ENCODE measurements around the gene NDUFA8.
A peak's percentile ranks its signal among the peaks of the same experiment; 100 is the strongest.

NDUFA8 gene

GRCh38 chr9:122172131-122172530 is 12.6 kb upstream of the NDUFA8 start:
- no peak overlapping the region for H3K4me3 Mint-ChIP-seq
- H3K27ac Mint-ChIP-seq, result no peak overlapping the region
- H3K27me3 Mint-ChIP-seq (ENCODE audit: low read depth), result peaks cover 25% of the 10 kb centered on the region
- H3K36me3 Mint-ChIP-seq (ENCODE audit: low read depth), result no peaks in the 10 kb centered on the region
- no peak for DNase-seq (ENCODE audit: low spot score)
- H3K4me1 Mint-ChIP-seq (ENCODE audit: low read depth), result no peaks in the 10 kb centered on the region
- H3K9me3 Mint-ChIP-seq, result no peaks in the 10 kb centered on the region

GRCh38 chr9:122168356-122168755 is 8.8 kb upstream of the NDUFA8 start:
- Mint-ChIP-seq H3K27me3 (ENCODE audit: low read depth) (peaks cover 37% of the 10 kb centered on the region), H3K9me3 (no peaks in the 10 kb centered on the region), H3K4me1 (ENCODE audit: low read depth) (no peaks in the 10 kb centered on the region), H3K4me3 (no peak overlapping the region), H3K27ac (no peak overlapping the region), H3K36me3 (ENCODE audit: low read depth) (no peaks in the 10 kb centered on the region)
- no peak for DNase-seq (ENCODE audit: low spot score)

DNA sequence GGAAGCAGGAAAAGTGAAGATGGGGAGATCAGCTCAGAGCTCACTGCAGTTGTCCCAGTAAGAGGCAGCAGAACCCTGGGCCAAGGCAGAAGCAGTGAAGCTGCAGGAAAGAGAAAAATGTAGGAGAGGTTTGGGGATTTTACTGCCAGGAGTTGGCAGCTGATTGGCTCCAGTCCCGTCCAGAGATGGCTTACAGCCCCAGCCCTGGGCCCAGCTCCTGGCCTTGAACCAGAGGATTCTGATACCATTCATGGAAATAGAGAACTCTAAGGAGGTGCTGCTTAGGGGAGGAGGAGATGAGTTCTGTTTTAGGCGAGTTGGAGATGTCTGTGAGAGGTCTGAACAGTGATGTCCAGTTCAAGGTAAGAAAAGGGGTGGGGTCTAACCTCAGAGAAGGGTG is 4.7 kb upstream of the NDUFA8 start:
- no peak for DNase-seq (ENCODE audit: low spot score)
- Mint-ChIP-seq H3K27me3 (ENCODE audit: low read depth) (peaks cover 36% of the 10 kb centered on the region), H3K4me1 (ENCODE audit: low read depth) (peaks cover 11% of the 10 kb centered on the region), H3K27ac (no peak overlapping the region), H3K9me3 (peaks cover 6% of the 10 kb centered on the region), H3K36me3 (ENCODE audit: low read depth) (peaks cover 3% of the 10 kb centered on the region), H3K4me3 (no peak overlapping the region)

DNA sequence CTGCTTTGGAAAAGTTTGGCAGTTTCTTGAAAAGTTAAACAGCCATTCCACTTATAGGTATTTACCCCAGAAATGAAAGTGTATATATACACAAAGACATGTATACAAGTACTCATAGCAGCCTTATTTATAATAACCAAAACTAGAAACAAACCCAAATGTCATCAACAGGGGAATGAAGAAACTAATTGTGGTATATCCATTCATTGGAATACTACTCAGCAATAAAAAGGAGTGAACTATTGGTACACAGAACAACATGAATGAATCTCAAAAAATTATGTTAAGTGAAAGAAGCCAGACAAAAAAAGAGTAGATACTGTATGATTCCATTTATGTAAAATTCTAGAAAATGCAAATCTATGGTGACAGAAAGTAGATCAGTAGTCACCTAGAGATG is 2.8 kb upstream of the NDUFA8 start:
- Mint-ChIP-seq H3K27me3 (ENCODE audit: low read depth) (peaks cover 28% of the 10 kb centered on the region), H3K4me1 (ENCODE audit: low read depth) (peaks cover 18% of the 10 kb centered on the region), H3K4me3 (no peak overlapping the region), H3K36me3 (ENCODE audit: low read depth) (peaks cover 4% of the 10 kb centered on the region), H3K9me3 (peaks cover 6% of the 10 kb centered on the region), H3K27ac (no peak overlapping the region)
- no peak for DNase-seq (ENCODE audit: low spot score)

GRCh38 chr9:122159925-122160246 is 307 bp upstream of the NDUFA8 start:
- Mint-ChIP-seq H3K4me3 (peak overlapping the region; percentile 99), H3K27me3 (ENCODE audit: low read depth) (peaks cover 23% of the 10 kb centered on the region), H3K4me1 (ENCODE audit: low read depth) (peaks cover 21% of the 10 kb centered on the region), H3K27ac (peak overlapping the region; percentile 95), H3K9me3 (peaks cover 6% of the 10 kb centered on the region), H3K36me3 (ENCODE audit: low read depth) (peaks cover 4% of the 10 kb centered on the region)
- no peak for DNase-seq (ENCODE audit: low spot score)

DNA sequence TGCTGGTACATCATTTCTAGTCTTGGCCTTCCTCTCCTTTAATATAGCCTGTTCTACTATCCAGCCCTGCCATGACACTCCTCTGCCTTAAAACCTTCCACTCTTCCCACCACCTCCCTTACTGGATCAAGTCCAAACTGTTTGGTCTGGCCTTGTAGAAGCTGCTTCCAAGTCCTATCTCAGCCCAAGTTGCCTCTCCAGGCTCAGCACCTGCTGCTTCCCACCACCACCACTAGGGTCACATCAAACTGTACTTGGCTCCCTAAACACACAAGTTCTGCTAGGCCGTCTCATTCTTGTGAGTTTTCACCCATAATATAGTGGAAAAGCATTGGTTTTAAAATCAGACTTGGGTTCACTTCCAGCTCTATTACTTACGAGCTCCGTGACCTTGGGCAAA is 1.4 kb downstream of the NDUFA8 start:
- Mint-ChIP-seq H3K4me3 (peak overlapping the region; percentile 13), H3K4me1 (ENCODE audit: low read depth) (peaks cover 21% of the 10 kb centered on the region), H3K9me3 (peaks cover 6% of the 10 kb centered on the region), H3K27me3 (ENCODE audit: low read depth) (peaks cover 12% of the 10 kb centered on the region), H3K36me3 (ENCODE audit: low read depth) (peaks cover 6% of the 10 kb centered on the region), H3K27ac (no peak overlapping the region)
- DNase-seq (ENCODE audit: low spot score), result peak; percentile 10

- no peak for DNase-seq (ENCODE audit: low spot score)
- Mint-ChIP-seq H3K4me3 (no peak overlapping the region), H3K4me1 (ENCODE audit: low read depth) (peaks cover 21% of the 10 kb centered on the region), H3K9me3 (no peaks in the 10 kb centered on the region), H3K27me3 (ENCODE audit: low read depth) (peaks cover 8% of the 10 kb centered on the region), H3K36me3 (ENCODE audit: low read depth) (peaks cover 14% of the 10 kb centered on the region), H3K27ac (no peak overlapping the region)
Measured at GRCh38 chr9:122155796-122156195, 3.8 kb downstream of the NDUFA8 start.

- H3K4me3 Mint-ChIP-seq, result no peak overlapping the region
Measured at GRCh38 chr9:122151267-122151828, 8.2 kb downstream of the NDUFA8 start.

DNA sequence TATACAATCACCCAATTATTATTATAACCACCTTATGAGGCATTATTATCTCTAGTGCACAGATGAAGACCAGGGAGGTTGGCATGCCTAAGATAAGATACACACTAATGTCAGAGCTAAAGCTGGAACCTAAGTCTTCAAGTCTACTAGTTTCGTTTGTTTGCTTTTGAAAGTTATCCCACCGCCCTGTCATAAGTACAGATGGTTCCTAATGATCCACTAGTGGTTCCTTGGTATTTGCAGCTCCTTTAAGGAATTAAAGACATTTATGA is 14.1 kb downstream of the NDUFA8 start:
- no peaks in the 10 kb centered on the region for H3K27me3 Mint-ChIP-seq (ENCODE audit: low read depth)
- H3K4me3 Mint-ChIP-seq, result no peak overlapping the region
- H3K27ac Mint-ChIP-seq, result no peak overlapping the region
- H3K36me3 Mint-ChIP-seq (ENCODE audit: low read depth), result peaks cover 26% of the 10 kb centered on the region
- H3K9me3 Mint-ChIP-seq, result no peaks in the 10 kb centered on the region
- H3K4me1 Mint-ChIP-seq (ENCODE audit: low read depth), result no peaks in the 10 kb centered on the region
- DNase-seq (ENCODE audit: low spot score), result no peak

More at GRCh38 chr9:122151267-122151828, 8.2 kb downstream of the NDUFA8 start:
- no peaks in the 10 kb centered on the region for H3K27me3 Mint-ChIP-seq (ENCODE audit: low read depth)
- DNase-seq (ENCODE audit: low spot score), result no peak
- no peaks in the 10 kb centered on the region for H3K9me3 Mint-ChIP-seq
- no peak overlapping the region for H3K27ac Mint-ChIP-seq
- peaks cover 18% of the 10 kb centered on the region for H3K36me3 Mint-ChIP-seq (ENCODE audit: low read depth)
- H3K4me1 Mint-ChIP-seq (ENCODE audit: low read depth), result peaks cover 2% of the 10 kb centered on the region

DNA sequence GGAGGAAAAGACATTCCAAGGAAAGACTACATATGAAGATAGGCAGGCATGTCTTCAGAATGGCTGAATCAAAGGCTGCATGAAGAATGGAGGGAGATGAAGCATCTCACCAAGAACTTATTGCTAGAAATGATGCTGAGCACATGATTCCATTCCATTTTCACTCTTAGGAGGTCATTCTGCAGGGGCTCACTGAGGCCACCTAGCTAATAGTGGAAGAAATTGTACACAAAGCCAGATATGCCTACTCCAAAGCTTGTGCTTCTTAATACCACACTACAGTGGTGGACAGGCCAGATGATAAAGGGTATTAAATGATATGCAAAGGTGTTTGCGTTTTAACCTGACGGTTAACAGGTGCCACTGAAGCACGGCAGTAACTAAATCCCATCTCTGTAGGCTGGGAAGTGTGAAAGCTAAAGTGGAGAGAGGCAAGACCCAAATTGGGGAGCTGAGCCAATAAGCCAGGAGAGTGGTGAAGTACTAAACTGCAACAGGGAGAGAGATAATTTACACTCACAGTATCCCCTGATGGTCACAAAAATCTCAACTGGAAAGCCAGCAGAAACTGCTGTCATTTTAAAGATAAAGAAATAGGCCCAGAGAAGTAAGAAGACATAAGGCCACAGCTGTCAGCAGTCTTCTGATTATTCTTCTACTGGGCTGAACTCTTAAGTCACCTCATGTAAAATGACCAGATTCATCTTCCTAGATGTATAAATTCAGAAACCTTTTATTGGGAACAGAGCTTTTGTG is 14.6 kb downstream of the NDUFA8 start:
- Mint-ChIP-seq H3K4me1 (ENCODE audit: low read depth) (no peaks in the 10 kb centered on the region), H3K4me3 (no peak overlapping the region), H3K27ac (no peak overlapping the region), H3K9me3 (no peaks in the 10 kb centered on the region), H3K36me3 (ENCODE audit: low read depth) (peaks cover 26% of the 10 kb centered on the region), H3K27me3 (ENCODE audit: low read depth) (no peaks in the 10 kb centered on the region)
- DNase-seq (ENCODE audit: low spot score), result no peak

DNA sequence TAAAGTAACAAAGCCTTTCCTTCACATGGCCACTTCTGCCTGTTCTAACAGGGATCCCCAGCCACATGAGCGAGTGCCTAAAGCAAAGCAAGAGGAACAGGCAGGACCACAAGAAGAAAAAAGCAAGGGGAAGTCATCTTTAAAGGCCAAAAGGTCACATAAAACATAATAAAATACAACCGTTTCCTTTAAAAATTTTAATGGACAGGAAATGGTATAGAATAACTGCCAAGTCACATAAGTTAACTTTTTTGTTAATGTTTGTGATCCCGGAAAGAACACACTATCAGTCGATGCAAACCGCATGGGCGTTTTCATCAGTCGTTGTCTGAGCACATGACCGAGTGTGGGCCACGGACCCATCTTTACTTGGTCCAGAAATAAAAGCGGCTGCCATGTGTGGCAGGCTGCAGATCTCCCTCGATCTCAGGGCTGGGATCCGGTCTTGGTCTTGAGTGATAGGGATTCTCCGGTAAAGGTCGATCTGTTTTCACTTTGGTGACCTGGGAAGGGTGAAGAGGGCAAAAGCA is 15.6 kb downstream of the NDUFA8 start:
- no peak for DNase-seq (ENCODE audit: low spot score)
- H3K27ac Mint-ChIP-seq, result no peak overlapping the region
- H3K4me3 Mint-ChIP-seq, result no peak overlapping the region
- no peaks in the 10 kb centered on the region for H3K4me1 Mint-ChIP-seq (ENCODE audit: low read depth)
- no peaks in the 10 kb centered on the region for H3K9me3 Mint-ChIP-seq
- H3K36me3 Mint-ChIP-seq (ENCODE audit: low read depth), result peaks cover 26% of the 10 kb centered on the region
- no peaks in the 10 kb centered on the region for H3K27me3 Mint-ChIP-seq (ENCODE audit: low read depth)

DNA sequence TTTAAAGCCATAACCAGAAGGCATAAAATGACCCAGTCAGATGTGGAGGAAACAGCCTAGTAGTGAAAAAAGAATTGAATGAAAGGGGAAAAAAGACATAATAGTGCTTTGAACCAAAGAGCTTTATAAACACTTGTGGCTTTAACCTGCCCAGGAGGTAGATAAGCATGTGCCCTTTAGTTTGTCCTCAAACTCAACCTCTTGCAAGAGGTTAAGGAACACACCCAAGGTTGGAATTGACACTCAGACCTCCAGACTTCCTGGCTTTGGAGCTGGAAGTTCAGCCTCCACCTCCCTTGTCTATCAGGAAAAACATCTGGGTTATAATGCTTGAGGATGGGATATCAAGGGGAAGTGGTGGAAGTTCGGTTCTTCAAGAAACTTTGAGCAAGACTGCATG is 16.3 kb downstream of the NDUFA8 start:
- H3K9me3 Mint-ChIP-seq, result no peaks in the 10 kb centered on the region
- H3K4me1 Mint-ChIP-seq (ENCODE audit: low read depth), result no peaks in the 10 kb centered on the region
- no peak overlapping the region for H3K27ac Mint-ChIP-seq
- H3K27me3 Mint-ChIP-seq (ENCODE audit: low read depth), result no peaks in the 10 kb centered on the region
- H3K36me3 Mint-ChIP-seq (ENCODE audit: low read depth), result peaks cover 24% of the 10 kb centered on the region
- no peak overlapping the region for H3K4me3 Mint-ChIP-seq
- DNase-seq (ENCODE audit: low spot score), result no peak

DNA sequence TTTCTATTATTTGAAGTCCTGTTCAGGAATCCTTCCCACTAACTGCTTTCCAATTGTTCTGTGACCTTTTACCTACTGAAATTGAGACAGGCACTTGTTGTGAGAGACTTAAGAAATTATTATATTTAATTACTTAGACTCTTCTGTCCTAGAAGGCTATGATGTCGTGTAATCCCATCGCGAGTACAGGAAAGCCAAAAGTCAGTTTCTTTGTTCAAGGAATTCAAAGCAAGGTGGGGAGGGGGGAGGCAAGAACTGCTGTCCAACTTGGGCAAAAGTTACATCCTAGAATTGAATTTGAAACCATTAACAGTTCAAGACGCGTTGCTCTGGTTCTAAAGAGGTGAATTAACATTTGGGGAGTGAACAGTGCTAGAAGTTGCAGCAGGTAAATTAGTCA is 17.9 kb downstream of the NDUFA8 start:
- Mint-ChIP-seq H3K27ac (no peak overlapping the region), H3K36me3 (ENCODE audit: low read depth) (peaks cover 19% of the 10 kb centered on the region), H3K9me3 (no peaks in the 10 kb centered on the region), H3K4me1 (ENCODE audit: low read depth) (no peaks in the 10 kb centered on the region), H3K4me3 (no peak overlapping the region), H3K27me3 (ENCODE audit: low read depth) (no peaks in the 10 kb centered on the region)
- no peak for DNase-seq (ENCODE audit: low spot score)

DNA sequence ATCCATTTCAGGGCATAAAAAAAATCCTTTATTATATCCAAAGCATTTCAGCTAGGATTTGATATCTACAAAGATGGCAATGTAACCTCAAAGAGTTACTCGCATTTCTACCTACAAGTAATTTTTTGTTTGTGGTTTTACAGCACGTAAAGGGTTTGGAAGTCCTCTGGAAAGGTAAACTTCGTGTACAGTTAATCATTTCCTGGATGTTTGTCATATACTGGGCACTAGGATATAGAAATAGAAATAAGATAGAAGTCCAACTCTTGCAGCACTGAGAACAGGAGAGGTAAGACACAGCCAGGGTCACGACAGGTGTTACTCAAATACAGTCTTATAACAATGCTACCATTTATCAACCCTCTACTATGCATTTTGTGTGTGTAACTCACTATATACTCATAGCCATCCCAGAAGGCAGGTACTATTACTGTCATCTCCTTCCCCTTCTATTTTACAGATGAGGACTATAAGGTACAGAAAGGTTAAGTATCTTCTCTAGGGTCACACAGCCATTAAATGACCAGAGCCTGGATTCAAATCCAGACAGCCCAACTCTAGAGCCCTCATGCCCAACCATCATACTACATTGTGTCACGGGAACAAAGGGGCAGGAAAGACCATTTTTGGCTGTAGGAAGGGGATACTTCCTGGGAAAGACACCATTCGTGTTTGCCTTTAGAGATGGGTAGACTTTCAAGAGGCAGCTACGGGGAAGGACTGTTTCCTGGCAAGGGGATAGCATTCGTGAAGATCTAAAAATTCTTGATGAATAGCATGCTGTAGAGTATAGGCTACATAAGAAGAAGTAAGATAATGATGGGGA is 19.0 kb downstream of the NDUFA8 start:
- no peak for DNase-seq (ENCODE audit: low spot score)

More for the DNA sequence above, 19.0 kb downstream of the NDUFA8 start:
- no peaks in the 10 kb centered on the region for H3K27me3 Mint-ChIP-seq (ENCODE audit: low read depth)
- no peak overlapping the region for H3K4me3 Mint-ChIP-seq
- H3K9me3 Mint-ChIP-seq, result no peaks in the 10 kb centered on the region
- H3K36me3 Mint-ChIP-seq (ENCODE audit: low read depth), result peaks cover 17% of the 10 kb centered on the region
- H3K4me1 Mint-ChIP-seq (ENCODE audit: low read depth), result no peaks in the 10 kb centered on the region
- no peak overlapping the region for H3K27ac Mint-ChIP-seq

Measured in T-helper 2 cell treated with Interferon-gamma antibody and Interleukin-4, amounts not matched to agents 5 μg/mL and 100 μg/mL, for 36 hours (primary cell).